NT2/D1 (cell line): ENCODE results near the gene RHBG.

Experiments used
- SUZ12 ChIP-seq: IDR thresholded peaks from 2 replicates; pipeline ENCODE4 v1.6.1; 2011; ENCODE audit not compliant: insufficient read length, insufficient read depth; ENCODE audit errors: extremely low read depth
- ZNF274 ChIP-seq: IDR thresholded peaks from 2 replicates; pipeline ENCODE4 v1.6.1; 2011; ENCODE audit warnings: mild to moderate bottlenecking, low read depth, low read length

DNA sequence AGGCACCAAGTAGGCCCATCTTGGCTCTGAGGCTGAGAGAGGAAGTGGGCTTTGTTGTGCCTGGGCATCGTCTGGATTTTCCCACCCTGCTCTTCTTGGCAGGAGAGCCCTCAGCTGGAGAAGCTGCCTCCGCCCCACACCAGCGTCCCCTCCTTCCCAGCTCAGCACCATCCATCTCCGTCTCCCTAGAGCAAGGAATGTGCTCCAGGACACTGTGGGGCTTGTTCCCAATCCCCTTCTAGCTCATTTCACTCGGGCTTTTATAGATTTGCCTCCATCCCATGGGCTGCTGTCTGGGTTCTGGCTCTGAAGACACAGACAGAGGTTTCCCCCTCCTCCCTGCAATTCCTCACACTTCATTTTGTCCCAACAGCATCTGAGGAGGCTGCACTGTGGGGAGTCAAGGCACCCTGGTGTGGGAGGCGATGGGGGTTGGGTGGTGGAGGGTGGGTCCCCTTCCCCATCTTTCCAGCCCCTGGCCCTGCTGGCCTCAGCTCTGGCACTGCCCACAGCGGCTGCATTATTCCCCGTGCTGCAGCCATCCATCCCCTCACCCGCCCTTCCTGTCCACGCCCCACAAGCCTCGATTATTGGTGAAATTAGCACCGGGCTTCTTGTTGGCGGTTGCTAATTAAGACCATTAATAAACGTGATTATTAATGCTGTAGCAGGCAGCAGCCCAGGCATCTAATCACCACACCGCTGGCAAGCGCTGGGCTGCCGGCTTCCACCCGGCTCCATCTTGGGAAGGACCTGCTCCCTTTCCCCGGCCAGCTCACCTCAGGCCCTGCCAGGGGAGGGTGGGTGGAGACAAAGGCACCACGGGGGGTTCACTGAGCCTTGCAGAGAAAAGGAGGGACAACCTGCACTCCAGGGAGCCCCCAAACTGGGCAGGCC lies 21.7 kb downstream of the RHBG start:
- TF ChIP-seq SUZ12 (no peak), ZNF274 (no peak)
